T-helper 2 cell (primary cell): ENCODE data around the gene DLG2.
A peak's percentile ranks its signal among the peaks of the same experiment; 100 is the strongest.
"Not testable (repeated sequence)": the region's sequence is repeated elsewhere in the genome, so short reads cannot be mapped to it uniquely, and the experiment has no call there.

Source experiments
- DNase-seq, 5 experiments: peaks; one replicate each; pipeline versions ENCODE4 v3.0.0 to v3.0.0-alpha.2; 2012 to 2022

DLG2 gene

DNA sequence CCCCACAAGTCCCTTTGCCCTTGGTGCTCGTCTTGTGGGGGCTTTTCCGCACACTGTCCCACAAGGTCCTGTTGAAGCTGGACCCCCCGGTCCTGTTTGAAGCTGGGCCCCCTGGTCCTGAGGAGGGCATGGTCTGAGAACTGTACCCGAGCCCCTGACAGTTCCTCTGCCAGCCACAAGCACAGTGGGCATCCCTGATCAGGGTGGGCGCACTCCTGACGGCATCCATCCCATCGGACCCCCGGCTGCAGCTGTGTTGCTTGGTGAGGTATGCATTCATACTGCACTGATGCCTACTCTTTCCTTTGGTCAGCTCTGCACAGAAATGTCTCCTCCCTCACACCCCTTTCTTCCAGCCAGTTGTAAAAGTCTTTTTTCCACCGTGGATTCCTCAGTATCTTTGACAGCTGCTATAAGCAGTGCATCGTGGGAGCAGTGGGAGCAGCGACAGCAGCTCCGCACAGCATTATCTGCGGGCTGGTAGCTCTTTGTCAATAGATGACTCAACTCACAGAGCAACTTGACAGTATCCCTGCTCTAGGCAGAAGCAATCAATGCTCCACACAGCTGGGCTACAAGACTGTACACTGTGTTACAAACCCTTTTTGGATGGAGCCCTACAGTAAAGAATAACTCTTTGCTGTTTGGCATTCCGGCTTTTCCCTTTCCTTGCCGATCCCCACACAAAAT lies 1310.1 kb downstream of the DLG2 start:
- DNase-seq = no peak

DNA sequence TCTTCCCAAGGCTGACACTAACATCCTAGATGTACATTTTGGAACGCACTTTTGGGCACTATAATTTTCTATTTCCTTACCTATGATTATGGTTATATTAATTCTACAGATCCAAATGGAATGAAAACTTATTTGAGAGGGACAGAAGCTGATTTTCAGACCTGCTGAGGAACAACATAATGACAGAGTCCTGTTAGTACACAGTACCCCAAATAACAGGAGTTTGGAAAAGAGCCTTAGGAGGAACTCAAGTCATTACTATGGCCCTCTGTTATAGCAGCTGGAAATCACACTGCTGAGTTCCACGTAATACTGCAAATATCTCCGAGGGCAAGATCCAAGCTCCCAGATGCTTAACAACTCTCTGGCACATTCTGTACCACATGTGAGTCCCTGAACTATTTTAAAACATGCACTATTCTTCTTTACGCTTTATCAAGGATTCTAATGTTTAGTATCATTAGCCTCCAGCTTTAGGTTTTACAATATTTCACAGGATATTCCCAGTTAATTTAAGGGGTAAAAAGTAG lies 1313.2 kb downstream of the DLG2 start:
- no peak for DNase-seq

DNA sequence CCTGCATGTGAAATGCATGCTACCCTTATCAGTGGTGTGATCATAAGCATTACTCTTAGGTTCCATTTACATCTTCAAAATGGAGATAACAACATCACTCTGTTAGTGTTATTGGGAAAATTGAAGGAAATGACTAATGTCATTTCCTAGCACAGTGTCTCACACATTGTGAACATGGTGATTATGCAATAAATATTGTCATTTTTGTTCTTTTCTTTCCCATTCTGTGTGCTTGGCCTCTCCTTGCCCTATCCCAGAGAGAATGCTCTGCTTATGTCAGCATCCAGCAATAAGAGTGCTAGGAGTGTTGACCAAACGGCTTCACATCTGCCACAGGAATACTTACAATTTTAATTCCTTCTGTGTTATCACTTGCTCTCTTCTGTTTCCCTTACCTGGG lies 1316.9 kb downstream of the DLG2 start:
- DNase-seq = no peak

DNA sequence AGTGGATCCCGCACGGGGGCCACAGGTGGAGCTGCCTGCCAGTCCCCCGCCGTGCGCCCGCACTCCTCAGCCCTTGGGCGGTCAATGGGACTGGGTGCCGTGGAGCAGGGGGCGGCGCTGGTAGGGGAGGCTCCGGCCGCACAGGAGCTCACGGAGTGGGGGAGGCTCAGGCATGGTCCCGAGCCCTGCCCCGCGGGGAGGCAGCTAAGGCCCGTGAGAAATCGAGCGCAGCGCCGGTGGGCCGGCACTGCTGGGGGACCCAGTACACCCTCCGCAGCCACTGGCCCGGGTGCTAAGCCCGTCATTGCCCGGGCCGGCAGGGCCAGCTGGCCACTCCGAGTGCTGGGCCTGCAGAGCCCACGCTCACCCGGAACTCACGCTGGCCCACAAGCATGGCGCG lies 1318.7 kb downstream of the DLG2 start:
- DNase-seq = not testable (repeated sequence)

DNA sequence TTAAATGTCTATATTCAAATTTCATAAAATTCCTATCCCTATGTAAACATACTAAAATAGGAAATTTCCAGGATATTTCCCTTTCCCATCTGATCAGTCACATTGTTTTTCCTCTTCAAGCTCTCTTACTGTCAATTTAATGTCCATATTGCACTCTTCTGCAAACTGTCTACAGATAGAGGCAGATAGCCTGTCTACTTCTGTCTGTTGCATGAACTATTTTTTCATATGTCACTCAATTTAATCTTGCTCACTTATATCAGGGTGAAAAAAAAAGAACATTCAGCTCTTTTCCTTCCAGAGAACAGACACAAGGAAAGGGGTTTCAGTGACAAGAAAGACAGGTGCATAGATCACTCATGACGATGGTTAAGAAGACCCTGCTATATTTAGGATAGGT lies 1327.1 kb downstream of the DLG2 start:
- DNase-seq = no peak

DNA sequence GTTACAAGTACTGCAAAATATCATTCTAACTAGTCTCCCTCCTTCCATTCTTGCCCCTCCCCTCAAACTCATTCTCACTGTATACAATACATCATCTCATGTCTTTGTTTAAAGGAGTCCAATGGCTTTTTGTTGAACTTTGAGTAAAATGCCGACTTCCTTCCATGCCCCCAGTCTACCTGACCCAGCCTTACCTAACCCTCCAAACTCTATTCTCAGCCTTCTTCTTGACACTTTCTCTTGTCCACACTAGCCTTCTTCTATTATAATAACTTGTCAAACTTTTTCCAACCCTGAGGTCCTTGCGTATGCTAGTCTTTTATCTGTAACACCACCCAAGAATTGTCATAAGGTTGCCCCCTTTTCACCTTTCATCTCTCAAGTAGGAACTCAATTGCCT lies 1329.6 kb downstream of the DLG2 start:
- no peak for DNase-seq

DNA sequence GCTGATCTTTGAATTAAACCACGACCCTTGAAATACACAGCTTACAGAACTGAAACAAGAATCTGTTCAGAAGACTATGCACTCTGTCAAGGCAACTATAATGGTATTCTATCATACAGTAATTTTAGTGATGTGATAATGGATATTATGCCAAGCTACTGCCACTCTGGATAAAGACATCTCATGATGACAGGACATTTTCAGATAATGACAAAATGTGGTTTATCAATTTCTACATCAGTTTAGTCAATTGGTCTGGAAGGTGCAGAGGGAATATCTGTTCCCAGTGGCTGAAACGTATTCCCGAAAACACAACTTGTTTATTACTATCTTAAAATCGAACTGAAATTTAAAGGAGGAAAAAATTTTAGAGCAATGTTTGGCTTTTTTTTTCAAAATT lies 1331.3 kb downstream of the DLG2 start:
- DNase-seq = no peak

DNA sequence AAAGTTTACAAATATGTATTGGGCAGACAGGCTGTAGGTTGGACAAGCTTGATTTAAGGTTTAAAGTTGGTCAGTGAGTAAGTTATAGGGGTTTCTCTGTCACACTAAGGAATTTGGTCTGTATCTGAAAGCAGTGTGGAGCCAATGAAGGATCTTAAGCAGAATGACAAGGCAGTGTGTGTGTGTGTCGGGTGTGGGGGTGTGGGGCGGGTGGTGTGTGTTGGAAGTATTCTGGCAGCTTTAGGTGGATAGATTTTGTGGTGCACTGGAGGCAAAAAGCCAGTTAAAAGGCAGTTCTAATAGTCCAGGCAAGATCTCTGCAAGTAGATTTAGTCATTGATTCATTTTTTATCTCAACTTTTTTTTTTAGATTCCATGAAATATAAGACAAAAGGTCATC lies 1334.2 kb downstream of the DLG2 start:
- no peak for DNase-seq

DNA sequence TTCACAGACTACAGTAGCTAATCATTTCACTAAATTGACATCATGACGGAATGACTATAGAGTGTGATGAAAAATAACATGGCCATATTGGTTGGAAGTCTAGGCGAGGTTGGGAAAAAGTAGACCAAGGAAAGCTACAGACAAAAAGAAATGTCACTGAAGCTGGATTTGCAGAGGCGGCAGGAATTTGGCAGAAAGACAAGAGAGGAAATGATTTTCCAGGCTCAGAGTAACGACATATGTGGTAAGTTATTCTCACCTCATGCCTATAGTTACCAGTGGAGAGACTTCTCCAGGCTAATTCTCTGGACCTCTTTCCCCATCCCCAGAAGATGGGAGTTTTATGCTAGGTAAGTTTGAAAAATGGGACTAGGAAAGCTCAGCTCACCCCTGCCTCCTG lies 1335.1 kb downstream of the DLG2 start:
- no peak for DNase-seq

DNA sequence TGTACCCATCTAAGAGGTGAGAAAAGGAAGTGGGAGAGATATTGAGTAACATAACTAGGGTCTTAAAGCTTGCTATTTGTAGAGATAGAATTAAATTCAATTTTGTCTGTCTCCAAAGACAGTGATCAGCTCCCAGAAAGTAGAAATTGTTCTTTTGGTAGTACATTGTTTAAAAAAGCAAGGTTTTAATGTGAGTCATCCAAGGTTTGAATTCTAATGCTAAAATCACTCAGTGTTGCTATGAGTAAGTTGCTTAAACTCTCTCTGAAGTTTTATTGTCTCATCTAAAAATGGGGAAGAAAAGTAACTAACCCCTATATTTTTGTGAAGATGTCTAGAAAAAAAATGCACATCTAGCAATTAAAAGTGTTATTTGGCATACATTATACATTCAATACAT lies 1336.5 kb downstream of the DLG2 start:
- DNase-seq = no peak

DNA sequence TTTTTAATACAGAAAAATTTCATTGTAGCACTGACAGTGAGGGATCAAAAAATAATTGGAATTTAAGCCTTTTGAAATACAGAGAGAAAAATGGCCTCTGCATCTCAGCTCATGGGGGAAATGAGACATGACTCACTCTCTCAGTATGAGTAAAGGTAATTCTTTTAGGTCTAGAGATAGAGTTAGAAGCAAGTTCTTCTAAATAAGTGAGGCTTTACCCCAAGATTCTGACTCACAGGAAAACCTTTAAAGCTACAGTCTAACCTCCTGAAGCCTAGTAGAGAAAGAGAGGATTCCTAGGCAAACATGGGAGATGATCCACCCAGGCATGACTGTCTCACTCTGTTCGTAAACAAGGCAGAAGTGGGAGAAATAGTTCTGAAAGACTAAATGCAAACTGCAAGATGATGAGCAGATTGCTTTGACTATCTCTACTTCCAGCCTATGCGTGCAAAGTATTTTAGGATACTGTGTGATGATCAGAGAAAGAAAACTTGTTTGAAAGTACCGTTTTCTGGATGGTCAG lies 1337.7 kb downstream of the DLG2 start:
- DNase-seq = peak in 1 of 5 experiments; percentile 54

DNA sequence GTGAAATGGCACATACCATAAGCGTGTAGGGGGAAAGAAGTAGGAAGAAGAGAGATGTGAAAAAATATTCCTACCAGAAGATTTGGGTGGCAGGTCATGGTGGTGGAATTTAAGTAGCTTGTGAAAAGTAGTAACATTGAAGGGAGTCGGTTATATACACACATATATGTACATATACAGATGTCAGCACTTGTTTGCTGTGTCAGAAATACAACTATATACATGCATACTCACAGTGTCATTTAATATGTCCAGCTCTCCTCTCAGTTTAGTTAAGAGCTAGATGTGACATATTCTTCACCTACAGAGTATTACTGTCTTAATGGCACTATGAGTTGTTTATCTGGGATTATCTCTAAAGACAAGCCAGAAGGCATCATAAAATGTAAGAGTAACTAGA lies 1353.6 kb downstream of the DLG2 start:
- no peak for DNase-seq

DNA sequence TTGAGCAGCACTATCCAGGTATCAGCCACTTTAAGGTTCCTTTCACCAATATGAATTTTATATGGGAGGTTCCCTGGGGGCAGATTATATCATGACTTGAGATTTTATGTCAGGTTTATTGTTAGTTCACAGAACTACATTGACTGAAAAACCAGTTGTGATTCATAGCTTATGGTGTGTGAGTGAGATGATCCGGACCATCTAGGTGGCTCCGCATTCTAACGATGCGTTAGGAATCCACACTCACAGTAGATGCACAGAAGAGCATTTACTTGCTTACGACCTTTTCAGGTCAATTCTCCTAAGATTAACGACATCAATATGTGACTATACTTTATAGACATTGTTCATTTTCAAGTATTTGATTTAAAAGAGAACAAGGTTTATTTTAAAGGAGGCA lies 1356.7 kb downstream of the DLG2 start:
- DNase-seq = no peak

DNA sequence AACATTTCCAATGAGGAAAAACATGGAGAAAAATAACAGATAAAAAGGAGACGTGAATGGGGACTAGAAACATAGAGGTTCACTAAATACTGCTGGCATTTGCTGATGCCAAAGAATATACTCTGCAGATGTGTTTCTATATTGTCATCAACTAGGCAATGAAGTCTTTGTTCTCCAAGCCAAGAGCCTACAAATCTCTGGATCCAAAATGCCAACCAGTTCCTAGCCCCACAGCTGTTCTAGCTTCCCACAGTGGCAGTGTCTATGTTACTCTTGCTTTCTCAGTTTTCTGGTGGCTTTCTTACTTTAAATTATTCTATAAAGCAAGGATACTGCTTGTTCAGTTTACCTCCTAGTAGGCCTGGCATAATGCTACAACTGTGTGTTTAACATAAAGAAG lies 1363.1 kb downstream of the DLG2 start:
- no peak for DNase-seq

DNA sequence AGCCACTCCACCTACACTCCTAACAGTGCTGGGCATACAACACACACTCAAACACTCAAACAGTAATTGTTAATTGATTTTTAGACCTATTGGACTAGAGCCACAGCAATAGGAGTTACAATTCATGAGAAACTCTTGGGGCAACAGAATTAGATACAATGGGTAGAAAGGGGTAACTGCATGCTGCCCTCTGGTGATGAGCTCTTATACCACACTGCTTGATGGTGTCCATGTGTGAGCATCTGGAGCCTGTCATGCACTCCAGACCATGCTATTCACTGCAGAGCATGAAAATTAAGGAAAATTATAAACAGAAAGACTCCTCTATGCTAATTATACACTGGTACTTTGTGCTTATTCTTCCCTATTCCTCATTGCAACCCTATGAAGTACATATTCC lies 1365.4 kb downstream of the DLG2 start:
- no peak for DNase-seq

DNA sequence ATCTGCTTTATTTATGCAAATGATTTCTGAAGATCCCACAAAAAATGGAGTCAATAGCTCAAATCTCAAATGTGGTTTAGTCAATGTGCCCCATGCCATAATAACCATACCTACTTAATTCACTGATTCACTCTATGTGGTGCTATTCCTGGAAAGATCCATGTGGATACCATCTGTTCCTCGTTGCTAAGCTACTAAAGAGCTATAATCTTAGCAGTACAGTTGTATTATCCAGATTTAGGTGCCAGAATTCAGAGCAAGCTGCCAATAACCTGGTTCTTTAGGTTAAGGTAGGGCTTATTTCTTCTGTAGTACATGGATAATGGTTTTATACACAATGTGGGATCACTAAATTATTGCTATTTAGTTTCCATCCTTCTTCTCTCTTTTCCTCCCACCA lies 1366.3 kb downstream of the DLG2 start:
- DNase-seq = no peak

DNA sequence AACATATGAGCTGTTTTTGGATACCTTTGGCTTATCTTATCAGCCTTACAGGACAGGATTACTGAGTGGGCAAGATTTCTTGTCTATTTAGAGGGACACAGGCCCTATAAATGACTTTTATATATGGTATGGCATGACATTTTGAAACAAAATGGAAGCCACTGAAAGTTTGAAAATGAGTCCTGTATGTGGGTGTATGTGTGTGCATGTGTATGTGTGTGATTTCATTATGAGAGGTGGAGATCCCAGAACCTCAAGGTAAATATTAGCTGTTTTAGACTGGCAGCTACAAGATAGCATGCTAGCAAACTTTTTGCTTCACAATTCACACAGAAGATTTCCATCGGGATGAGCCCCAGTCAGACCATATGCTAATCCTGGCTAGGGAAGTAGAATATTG lies 1370.5 kb downstream of the DLG2 start:
- no peak for DNase-seq

DNA sequence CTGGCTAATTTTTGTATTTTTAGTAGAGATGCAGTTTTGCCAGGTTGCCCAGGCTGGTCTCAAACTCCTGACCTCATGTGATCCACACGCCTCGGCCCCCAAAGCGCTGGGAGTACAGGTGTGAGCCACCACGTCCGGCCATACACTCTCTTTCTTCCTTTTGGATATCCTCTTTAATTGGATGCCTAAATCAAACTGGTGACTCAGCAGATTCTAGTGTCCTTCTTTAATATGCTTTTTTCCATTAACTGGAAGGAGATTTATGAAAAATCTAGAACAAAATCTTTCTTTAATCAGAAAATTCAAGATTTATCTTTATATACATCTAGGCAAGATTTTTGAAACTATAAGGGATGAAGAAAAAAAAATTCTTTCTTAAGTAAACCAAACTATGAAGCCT lies 1371.7 kb downstream of the DLG2 start:
- DNase-seq = no peak

DNA sequence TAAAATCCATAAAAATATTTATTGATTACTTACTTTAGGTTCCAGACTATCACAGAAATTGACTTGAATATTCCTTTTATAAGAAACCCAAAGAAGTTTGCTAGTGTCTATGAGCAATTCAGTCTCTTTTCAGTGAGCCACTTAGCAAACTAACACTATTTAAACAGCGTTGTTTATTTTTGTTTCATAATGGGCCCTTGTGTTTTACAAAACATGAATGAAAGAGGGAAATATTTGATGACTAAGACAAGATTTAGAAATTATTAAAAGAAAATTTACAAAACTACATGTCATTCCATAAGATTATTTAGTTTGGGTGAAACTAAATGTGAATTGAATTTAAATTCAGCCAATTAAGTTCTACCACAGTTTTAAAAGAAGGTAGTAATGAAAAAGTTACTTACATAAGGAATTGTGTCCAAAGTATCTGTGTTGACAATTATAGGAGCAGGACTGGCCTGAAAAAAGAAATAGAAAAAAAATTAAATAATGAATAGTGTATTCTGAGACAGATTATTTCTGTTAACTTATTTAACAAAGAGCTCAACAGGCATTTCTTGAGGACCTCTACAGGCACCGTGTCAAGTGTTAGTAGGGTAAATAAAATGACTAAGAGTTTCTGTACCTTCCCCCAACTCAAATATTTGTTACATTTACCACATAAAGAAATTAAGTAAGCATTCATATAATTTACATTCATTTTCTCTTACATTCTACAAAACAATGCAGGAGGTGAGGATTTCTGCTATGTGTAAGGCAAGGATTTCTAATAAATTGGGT lies 1376.1 kb downstream of the DLG2 start:
- no peak for DNase-seq

DNA sequence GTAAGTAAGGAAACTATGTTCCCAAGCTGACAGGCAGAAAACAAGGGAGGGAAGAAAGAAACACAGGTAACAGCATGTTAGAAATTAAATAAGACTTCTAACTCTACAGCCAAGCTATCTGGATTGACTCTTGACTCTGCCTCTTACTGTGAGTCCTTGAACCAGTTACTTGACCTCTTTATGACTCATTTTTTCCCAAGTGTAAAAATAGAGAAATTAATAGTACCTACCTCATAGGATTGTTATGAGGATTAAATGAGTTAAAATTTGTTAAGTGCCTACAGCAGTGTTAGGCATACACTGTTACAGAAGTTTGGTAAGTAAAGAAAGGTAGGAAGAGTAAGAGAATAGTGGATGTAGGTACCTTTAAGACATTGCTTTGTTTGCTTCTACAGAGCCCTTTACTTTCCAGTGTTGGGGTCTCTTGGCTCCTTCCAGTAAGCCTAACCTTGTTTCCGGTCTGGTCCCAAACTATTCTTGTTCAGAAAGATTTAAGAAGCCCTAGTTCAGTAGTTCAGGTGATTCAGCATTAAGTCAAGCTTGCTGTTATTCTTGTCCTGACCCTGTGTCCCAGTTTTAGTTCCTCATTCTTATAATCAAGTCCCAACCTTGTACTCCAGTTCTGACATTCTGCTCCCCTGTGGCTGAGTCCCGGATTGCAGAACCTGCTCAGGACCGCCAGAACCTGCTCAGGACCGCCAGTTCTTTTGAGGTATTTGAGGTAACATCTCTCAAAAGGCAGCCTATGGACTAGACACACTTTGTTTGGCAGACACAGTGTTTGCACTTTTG lies 1377.6 kb downstream of the DLG2 start:
- DNase-seq = no peak

DNA sequence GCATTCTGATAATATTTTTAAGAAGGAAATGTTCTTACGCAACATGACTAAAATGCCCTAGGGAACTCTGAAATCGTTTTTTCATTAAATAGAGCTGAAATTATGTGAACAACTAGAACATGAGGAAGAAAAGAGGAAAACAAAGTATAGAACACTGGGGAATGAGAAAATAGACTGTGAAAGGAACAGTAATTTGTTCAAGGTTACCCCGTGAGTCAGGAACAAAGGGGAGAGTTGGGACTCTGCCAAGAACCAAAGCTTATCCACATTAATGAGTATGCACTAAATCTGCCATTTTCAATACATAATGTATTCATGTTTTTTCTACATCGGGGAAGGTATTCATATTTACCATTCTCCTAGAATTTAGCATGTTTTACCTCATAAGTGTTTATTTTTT lies 1379.2 kb downstream of the DLG2 start:
- DNase-seq = no peak

DNA sequence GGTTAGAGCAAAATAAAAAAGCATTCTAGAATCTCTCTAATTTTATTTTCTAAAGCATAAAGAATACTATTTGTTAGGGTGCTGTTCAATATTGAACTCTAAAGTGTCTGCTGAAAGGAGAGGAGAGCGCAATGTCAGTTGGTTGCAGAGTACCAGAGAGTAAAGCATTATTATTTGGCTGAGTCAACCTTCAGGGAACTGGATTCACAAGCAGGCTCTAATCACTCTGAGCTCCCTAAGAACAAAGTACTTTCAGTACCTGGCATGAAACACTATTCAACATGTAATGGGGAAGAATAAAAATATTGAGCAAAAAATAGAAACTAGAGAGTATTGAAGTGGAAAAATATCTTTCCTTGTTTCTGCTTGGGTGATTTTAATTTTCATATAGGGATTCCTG lies 1380.0 kb downstream of the DLG2 start:
- no peak for DNase-seq

DNA sequence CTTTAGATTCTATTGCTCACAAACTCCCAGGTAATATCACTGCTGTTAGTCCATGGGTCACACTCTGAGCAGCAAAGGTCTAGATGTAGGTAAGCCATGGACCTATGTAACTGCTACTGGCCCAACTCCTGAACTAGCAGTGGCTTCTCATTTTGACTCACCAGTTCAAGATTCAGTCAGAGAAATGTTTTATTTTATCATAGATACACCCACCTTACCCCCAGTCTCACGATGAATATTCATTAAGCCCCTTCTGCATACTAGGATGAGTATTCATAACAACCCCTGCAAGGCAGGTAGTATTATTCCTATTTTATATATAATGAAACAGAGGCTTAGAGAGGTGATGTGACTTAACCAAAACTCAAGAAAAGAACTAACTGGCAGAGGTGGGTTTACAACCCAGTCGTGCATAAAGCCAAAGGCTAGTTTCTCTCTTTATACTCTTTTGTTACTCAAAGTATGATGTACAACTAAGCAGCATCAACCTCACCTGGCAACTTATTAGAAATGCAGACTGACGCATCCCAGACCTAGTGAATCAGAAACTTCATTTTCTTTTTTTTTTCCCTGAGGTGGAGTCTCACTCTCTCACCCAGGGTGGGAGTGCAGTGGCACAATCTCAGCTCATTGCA lies 1383.4 kb downstream of the DLG2 start:
- DNase-seq = no peak
